Esophagus squamous epithelium (tissue), 5 donors: ENCODE measurements around the gene DNAJA2. TPM values are rescaled to one million over a fixed set of nuclear protein-coding genes. Genes with fewer than 3 reads are reported as not detected.

Source experiments
- DNase-seq: peaks from one replicate; lab custom pipeline; 2025; lab: John Stamatoyannopoulos, UW
- H3K27ac ChIP-seq, 4 donors: fragments of 200-600 bp; sonication (generic); one replicate each; pipeline ENCODE4 v1.5.1; 2016 to 2019; ENCODE audit warnings: mild to moderate bottlenecking in 1 of 4
- H3K27me3 ChIP-seq, 4 donors: fragments of 200-600 bp; sonication (generic); 1 replicate in 3 of 4; 2 replicates in 1 of 4; pipeline versions ENCODE4 v1.5.1 to v1.6.0; 2017 to 2021; ENCODE audit warnings: antibody characterized with exemption in 1 of 4
- H3K36me3 ChIP-seq, 3 donors: fragments of 200-600 bp; sonication (generic); one replicate each; pipeline ENCODE4 v1.5.1; 2016 to 2019
- H3K4me1 ChIP-seq, 3 donors: fragments of 200-600 bp; sonication (generic); one replicate each; pipeline ENCODE4 v1.5.1; 2017 to 2019
- H3K4me3 ChIP-seq, 4 donors: fragments of 200-600 bp; sonication (generic); 1 replicate in 3 of 4; 2 replicates in 1 of 4; pipeline ENCODE4 v1.5.1; 2016 to 2019; ENCODE audit warnings: mild to moderate bottlenecking in 2 of 4, moderate library complexity in 1 of 4
- H3K9me3 ChIP-seq, 3 donors: fragments of 200-600 bp; sonication (generic); one replicate each; pipeline ENCODE4 v1.5.1; 2016 to 2019
- POLR2A ChIP-seq, 4 donors: fragments of 450-650 bp; IDR thresholded peaks; one replicate each; pipeline ENCODE4 v1.6.1; 2017; ENCODE audit warnings: antibody characterized with exemption in 4 of 4, mild to moderate bottlenecking in 4 of 4, moderate library complexity in 3 of 4
- WGBS, 2 donors: methylation state at CpG; one replicate each; pipeline ENCODE4 v1.1.5; 2018; 5-methylcytosine and 5-hydroxymethylcytosine counted together
- intact Hi-C: fragments of 100-400 bp; cut with DNase I; formaldehyde crosslinking; loops from one replicate; pipeline ENCODE4 v1.15.0; 2022
- total RNA-seq, 4 donors: library from RNA; depleted of rRNA; stranded (reverse); fragments of >200 nt; gene quantifications; one replicate each; pipeline ENCODE4 v1.1.0, GENCODE V29; 2016
- TF ChIP-seq, protein P1 (sequence below), 6 experiments: fragments of 450-650 bp in 4 of 6; fragments of 200-600 bp in 2 of 6; sonication (generic) in 2 of 6; IDR thresholded peaks; one replicate each; pipeline ENCODE4 v1.5.1; 2016 to 2019; ENCODE audit warnings: antibody characterized with exemption in 6 of 6, mild to moderate bottlenecking in 4 of 6, moderate library complexity in 4 of 6
- donor health status: DM: yes; HTN: yes; CAD: no.

The DNAJA2 gene
- total RNA-seq, 4 donors from 2014 or later: 39.0 to 69.7 (median 58.2) TPM

DNA sequence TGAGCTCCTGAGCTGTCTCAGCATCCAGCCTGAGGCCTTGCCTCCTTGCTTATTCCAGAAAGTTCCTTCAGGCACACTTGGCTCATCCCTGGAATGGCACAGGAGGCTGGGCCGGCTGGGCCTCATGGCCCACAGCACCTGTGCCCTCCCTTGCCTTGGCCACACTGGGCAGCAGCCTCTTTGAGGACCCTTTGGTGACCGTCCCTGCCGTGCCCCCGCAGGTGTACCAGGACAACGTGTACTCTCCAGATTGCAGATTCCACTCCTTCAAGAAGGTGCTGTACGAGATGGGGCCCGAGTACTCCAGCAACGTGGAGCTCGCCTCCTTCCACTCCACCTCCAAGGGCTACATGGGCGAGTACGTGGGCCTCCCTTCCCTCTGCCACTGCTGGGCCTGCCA lies 55.1 kb downstream of the DNAJA2 start:
- WGBS, 2 donors: 75 to 88% methylated on average over 2 to 3 of the region's 11 CpGs
- Histone ChIP-seq H3K36me3 (peaks cover 1 to 87% (median 7%) of the 10 kb centered on the region in 3 donors), H3K27me3 (no peaks in the 10 kb centered on the region), H3K4me3 (no peak overlapping the region), H3K27ac (no peak overlapping the region), H3K9me3 (no peaks in the 10 kb centered on the region), H3K4me1 (peaks cover 3 to 45% (median 11%) of the 10 kb centered on the region in 3 donors)
- DNase-seq: no peak
- TF ChIP-seq, protein P1, sequence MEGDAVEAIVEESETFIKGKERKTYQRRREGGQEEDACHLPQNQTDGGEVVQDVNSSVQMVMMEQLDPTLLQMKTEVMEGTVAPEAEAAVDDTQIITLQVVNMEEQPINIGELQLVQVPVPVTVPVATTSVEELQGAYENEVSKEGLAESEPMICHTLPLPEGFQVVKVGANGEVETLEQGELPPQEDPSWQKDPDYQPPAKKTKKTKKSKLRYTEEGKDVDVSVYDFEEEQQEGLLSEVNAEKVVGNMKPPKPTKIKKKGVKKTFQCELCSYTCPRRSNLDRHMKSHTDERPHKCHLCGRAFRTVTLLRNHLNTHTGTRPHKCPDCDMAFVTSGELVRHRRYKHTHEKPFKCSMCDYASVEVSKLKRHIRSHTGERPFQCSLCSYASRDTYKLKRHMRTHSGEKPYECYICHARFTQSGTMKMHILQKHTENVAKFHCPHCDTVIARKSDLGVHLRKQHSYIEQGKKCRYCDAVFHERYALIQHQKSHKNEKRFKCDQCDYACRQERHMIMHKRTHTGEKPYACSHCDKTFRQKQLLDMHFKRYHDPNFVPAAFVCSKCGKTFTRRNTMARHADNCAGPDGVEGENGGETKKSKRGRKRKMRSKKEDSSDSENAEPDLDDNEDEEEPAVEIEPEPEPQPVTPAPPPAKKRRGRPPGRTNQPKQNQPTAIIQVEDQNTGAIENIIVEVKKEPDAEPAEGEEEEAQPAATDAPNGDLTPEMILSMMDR (IDR thresholded peaks at IDR 0.05): no peak
- TF ChIP-seq POLR2A (IDR thresholded peaks at IDR 0.05): no peak
- intact Hi-C loops: no loop called here

DNA sequence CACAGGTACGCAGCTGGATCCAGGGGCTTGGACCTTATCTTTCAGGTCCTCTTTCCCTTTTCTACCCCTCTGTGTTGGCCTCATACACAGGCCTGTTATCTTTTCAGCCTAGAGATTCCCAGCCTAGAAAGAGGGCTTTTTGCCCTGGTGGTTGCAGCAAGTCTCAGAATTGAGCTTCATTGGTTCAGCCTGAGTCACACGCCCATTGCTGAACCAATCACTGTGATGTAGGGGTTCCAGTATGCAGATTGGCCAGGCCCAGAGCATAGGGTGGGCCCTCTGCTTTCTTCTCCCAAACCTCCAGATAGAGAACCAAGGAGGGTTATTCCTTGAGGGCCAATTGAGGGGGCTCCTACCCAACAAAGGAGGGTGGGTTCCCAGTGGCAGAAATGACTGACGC lies 56.5 kb downstream of the DNAJA2 start:
- intact Hi-C loops: no loop called here

DNA sequence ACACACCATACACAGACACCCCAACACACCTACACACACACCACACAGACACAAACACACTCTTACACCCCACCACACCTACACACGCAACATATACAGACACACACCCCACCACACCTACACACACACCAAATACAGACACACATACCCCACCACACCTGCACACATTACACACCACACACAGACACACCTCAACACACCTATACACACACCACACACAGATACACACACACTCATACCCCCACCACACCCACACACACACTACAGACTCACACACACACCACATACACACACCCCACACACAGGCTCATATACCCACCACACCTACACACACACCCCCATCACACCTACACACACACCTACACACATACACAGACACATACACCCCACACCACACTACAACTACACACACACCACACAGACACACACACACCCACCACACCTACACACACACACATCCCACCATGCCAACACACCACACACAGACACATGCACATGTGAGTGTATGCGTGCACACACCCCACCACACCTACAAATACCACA lies 57.9 kb downstream of the DNAJA2 start:
- Histone ChIP-seq H3K27ac (no peak overlapping the region), H3K4me3 (no peak overlapping the region), H3K36me3 (peaks cover 4 to 91% (median 7%) of the 10 kb centered on the region in 3 donors), H3K27me3 (no peaks in the 10 kb centered on the region), H3K4me1 (peaks cover 3 to 22% (median 3%) of the 10 kb centered on the region in 3 donors), H3K9me3 (no peaks in the 10 kb centered on the region)
- WGBS, 2 donors: 90 to 97% methylated on average over 2 of the region's 2 CpGs
- no peak for DNase-seq
- no peak for TF ChIP-seq POLR2A (IDR thresholded peaks at IDR 0.05)
- TF ChIP-seq, protein P1 (IDR thresholded peaks at IDR 0.05): no peak
- intact Hi-C loops: no loop called here

More for the DNA sequence above, 56.5 kb downstream of the DNAJA2 start:
- DNase-seq: no peak
- TF ChIP-seq, protein P1 (IDR thresholded peaks at IDR 0.05): no peak
- TF ChIP-seq POLR2A (IDR thresholded peaks at IDR 0.05): no peak
- no peak overlapping the region for H3K27ac ChIP-seq
- peaks cover 3 to 87% (median 7%) of the 10 kb centered on the region in 3 donors for H3K36me3 ChIP-seq
- no peak overlapping the region for H3K4me3 ChIP-seq
- no peaks in the 10 kb centered on the region for H3K27me3 ChIP-seq
- H3K4me1 ChIP-seq: peaks cover 3 to 37% (median 11%) of the 10 kb centered on the region in 3 donors
- no peaks in the 10 kb centered on the region for H3K9me3 ChIP-seq
- WGBS, 2 donors: 97 to 100% methylated on average over 3 of the region's 3 CpGs

DNA sequence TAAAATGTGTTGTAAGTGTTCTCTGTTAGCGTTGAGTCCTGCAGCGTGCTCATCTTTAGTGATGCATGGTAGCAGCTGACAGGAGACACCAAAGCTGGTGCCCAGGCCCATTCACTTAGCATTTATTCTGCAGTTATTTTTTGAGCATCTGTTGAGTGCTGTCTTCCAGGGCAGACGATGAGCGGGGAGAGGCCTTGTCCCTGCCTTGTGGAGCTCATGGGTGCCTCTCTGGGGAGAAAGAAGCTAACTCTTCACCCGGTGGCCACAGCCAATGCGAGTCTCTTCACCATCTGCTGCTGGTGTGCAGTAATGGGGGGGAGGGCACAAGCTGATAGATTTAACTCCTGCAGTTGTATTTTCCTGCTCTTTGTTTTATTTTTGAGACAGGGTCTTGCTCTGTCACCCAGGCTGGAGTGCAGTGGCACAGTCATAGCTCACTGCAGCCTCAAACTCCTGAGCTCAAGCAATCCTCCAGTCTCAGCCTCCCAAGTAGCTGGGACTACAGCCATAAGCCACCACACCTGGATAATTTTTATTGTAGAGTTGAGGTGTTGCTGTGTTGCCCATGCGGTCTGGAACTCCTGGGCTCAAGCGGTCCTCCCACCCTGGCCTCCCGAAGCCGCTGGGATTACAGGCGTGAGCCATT lies 58.8 kb downstream of the DNAJA2 start:
- no peak for DNase-seq
- Histone ChIP-seq H3K9me3 (no peaks in the 10 kb centered on the region), H3K36me3 (peaks cover 5 to 100% (median 7%) of the 10 kb centered on the region in 3 donors), H3K4me3 (no peak overlapping the region), H3K4me1 (peaks cover 0 to 14% (median under 1%) of the 10 kb centered on the region in 3 donors), H3K27me3 (no peaks in the 10 kb centered on the region), H3K27ac (no peak overlapping the region)
- intact Hi-C loops: no loop called here
- 90 to 95% methylated on average over 9 to 10 of the region's 11 CpGs for WGBS, 2 donors
- TF ChIP-seq, protein P1 (IDR thresholded peaks at IDR 0.05): no peak
- TF ChIP-seq POLR2A (IDR thresholded peaks at IDR 0.05): no peak

DNA sequence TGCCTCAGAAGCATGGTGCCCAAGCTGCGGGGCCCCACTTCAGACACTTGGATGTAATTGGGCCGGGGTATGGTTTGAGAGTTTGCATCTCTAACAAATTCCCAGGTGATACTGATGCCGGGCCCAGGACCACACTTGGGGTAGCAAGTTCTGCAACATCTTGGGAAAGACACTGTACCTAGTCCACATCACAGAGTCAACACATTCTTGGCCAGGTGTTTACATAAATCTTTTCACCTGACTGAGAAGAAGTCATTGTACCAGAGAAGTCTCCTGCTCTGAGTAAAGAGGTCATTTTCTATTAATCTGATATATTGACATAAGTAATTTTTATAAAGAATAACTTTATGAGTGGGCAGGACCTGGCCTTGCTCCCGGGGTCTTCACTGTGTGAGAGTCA lies 61.8 kb downstream of the DNAJA2 start:
- 77 to 81% methylated on average over 3 to 4 of the region's 4 CpGs for WGBS, 2 donors
- Histone ChIP-seq H3K36me3 (peaks cover 7 to 91% (median 9%) of the 10 kb centered on the region in 3 donors), H3K9me3 (no peaks in the 10 kb centered on the region), H3K27ac (no peak overlapping the region), H3K4me3 (no peak overlapping the region), H3K4me1 (peaks cover 0 to 10% (median 0%) of the 10 kb centered on the region in 3 donors), H3K27me3 (no peaks in the 10 kb centered on the region)
- TF ChIP-seq, protein P1 (IDR thresholded peaks at IDR 0.05): no peak
- no peak for TF ChIP-seq POLR2A (IDR thresholded peaks at IDR 0.05)
- DNase-seq: no peak
- intact Hi-C loops: no loop called here
